GM21423 (cell line): ENCODE measurements around the gene RNASEH2A.

Experiments used
- ATAC-seq: cut with Tn5 transposase; IDR thresholded peaks from one replicate; pipeline ENCODE4 v1.9.1; 2021; ENCODE audit warnings: mild to moderate bottlenecking, moderate library complexity; ENCODE audit not compliant: unreplicated experiment

Gene RNASEH2A

GRCh38 chr19:12782424-12783290 is 23.7 kb upstream of the RNASEH2A start:
- ATAC-seq, result peak; percentile 37

- no peak for ATAC-seq
Observed at GRCh38 chr19:12783291-12783848, 23.0 kb upstream of the RNASEH2A start.

DNA sequence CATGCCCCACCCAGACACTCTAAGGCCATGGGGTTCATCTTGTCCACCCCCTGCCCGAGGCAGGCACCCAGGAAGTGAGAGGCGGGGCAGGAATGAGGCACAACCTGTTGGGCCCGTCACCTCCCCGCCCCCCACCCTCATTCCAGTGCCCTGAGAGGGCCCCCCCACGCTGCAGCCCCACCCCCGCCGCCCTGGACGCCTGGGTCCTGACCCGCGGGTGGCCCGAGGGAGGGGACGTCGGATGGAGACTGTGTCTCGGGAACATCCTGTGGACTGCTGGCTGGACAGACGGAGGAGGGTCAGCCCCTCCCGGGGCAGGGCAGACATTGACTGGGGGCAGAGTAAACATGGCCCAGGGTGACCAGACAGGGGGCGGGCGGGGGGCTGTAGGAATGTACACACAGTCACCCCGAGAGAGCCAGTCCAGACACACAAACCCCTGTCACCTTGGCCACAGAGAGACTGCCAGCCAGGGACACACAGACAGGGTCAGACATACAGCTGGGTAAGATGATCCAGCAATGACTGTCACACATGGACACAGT is 22.5 kb upstream of the RNASEH2A start:
- no peak for ATAC-seq

GRCh38 chr19:12784394-12784870 is 22.0 kb upstream of the RNASEH2A start:
- ATAC-seq, result no peak

GRCh38 chr19:12784871-12785430 is 21.4 kb upstream of the RNASEH2A start:
- no peak for ATAC-seq

- no peak for ATAC-seq
Observed at GRCh38 chr19:12785431-12786031, 20.9 kb upstream of the RNASEH2A start.

DNA sequence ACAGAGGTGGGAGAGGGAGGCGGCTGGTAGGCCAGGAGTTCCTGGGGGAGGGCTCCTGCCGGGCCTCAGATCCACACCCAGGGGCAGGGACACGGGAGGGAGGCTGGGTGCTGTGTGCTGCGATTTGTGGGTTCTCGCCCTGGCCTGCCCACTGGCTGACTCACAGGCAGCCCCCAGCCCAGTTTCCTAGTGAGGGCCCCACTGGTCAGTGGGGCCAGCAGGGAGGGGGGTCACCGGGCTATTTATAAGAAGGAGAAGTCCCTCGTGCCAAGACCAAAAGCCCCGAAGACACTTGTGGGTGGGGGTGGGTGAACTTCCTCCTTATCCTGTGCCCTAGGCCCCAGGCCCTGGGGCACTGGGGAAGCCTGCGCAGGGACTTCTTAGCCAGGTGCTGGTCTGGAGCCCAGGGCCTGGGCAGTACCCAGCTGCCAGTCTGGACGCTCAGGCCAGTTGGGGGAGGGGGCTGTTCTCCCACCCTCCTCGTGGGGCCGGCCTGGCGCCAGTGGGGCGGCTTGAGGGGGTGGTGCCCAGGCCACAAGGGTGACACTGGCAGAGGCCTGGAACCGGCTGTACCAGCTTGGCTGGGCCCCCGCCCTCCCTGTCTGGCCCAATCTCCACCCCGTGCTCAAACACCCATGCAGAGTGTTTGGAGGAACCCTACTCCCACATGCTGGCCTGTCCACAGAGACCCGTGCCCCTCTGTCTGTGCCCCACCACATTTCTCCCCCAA is 20.1 kb upstream of the RNASEH2A start:
- no peak for ATAC-seq

DNA sequence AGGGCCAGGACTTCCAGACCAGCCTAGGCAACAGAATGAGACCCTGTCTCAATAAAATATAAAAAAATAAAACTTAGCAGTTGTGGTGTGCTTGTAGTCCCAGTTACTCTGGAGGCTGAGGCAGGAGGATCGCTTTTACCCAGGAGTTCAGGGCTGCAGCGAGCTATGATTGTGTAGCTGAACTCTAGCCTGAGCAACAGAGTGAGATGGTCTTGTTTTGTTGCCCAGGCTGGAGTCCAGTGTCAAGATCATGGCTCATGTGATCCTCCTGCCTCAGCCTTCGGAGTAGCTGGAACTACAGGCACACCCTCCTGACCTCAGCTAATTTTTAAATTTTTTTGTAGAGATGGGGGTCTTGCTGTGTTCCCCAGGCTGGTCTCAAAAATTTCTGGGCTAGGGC is 19.4 kb upstream of the RNASEH2A start:
- ATAC-seq, result no peak

- no peak for ATAC-seq
Observed at GRCh38 chr19:12787458-12787857, 18.9 kb upstream of the RNASEH2A start.

DNA sequence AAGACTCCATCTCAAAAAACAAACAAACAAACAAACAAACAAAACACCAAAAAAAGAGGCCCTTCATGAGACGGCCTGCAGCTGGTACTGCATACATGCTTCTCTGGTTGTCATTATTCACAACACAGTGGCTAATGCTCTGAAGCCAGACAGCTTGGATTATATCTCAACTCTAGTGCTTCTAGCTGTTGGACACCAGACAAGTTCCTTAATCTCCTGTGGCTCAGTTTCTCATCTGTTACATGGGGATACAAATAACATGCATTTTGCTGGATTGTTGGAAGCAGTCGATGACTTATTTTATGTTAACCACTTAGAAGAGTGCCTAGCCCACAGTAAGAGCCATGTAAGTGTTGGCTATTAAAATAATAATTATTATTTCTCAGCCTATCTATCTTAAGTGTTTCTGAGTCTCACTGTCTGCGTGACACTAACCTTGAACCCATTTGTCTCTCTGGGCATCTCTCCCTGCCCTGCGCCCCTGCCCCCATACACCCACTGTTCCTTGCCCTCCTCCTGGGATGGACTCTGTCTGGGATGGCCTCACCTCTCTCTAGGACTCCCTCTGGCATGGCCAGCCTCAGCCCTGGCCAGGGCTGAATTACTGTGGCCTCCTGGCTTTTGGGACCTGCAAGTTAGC is 18.2 kb upstream of the RNASEH2A start:
- no peak for ATAC-seq

GRCh38 chr19:12788682-12789097 is 17.7 kb upstream of the RNASEH2A start:
- no peak for ATAC-seq

DNA sequence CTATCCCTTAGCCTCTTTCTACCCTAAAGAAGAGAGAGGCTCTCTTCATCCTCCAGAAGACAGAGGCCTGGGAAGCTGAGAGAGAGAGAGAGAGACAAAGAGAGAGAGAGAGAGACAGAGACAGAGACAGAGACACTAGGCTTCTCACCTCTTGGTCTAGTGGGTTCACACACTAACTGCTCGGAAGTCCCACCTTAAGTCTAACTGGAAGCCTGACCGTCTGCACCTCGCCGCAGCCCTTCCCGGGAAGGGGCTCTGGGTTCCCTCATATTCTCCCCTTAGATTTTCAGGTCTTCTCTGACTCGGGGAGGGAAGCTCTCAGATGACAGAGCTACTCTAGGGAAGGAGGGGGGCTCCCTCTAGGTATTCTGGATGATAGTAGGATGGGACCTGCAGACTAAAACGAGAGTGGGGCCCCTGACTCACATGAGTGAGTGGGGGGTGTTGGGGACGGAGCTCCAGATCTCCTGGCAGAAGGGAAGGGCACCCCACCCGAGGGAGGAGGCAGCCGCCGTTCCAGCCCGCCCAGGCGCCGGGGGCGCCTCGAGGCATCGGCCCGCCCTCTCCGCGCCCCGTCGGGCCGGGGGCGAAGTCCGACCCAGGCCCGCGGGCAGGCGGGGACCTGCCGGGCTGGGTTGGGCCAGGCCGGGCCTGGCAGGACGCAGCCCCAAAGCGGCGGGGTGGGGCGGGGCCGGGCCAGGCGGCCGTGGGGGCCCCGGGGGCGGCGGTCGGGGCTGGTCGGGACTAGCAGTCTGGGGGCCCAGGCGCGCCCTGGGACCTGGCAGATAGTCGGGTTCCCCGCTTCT is 17.1 kb upstream of the RNASEH2A start:
- no peak for ATAC-seq

- ATAC-seq, result peak; percentile 34
Observed at GRCh38 chr19:12789904-12790619, 16.3 kb upstream of the RNASEH2A start.

GRCh38 chr19:12790628-12791344 is 15.6 kb upstream of the RNASEH2A start:
- ATAC-seq, result no peak

DNA sequence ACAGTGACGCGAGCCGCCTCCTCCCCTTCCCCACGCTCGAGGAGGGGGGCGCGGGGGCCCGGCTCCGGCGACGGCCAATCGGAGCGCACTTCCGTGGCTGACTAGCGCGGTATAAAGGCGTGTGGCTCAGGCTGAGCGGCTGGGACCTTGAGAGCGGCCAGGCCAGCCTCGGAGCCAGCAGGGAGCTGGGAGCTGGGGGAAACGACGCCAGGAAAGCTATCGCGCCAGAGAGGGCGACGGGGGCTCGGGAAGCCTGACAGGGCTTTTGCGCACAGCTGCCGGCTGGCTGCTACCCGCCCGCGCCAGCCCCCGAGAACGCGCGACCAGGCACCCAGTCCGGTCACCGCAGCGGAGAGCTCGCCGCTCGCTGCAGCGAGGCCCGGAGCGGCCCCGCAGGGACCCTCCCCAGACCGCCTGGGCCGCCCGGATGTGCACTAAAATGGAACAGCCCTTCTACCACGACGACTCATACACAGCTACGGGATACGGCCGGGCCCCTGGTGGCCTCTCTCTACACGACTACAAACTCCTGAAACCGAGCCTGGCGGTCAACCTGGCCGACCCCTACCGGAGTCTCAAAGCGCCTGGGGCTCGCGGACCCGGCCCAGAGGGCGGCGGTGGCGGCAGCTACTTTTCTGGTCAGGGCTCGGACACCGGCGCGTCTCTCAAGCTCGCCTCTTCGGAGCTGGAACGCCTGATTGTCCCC is 14.9 kb upstream of the RNASEH2A start, which contains the start of gene JUNB:
TSS of gene JUNB (plus strand) at position 142 of the 706 bp plus-strand sequence. CDS start at position 428, 286 bp downstream.
- peak; percentile 26 for ATAC-seq

DNA sequence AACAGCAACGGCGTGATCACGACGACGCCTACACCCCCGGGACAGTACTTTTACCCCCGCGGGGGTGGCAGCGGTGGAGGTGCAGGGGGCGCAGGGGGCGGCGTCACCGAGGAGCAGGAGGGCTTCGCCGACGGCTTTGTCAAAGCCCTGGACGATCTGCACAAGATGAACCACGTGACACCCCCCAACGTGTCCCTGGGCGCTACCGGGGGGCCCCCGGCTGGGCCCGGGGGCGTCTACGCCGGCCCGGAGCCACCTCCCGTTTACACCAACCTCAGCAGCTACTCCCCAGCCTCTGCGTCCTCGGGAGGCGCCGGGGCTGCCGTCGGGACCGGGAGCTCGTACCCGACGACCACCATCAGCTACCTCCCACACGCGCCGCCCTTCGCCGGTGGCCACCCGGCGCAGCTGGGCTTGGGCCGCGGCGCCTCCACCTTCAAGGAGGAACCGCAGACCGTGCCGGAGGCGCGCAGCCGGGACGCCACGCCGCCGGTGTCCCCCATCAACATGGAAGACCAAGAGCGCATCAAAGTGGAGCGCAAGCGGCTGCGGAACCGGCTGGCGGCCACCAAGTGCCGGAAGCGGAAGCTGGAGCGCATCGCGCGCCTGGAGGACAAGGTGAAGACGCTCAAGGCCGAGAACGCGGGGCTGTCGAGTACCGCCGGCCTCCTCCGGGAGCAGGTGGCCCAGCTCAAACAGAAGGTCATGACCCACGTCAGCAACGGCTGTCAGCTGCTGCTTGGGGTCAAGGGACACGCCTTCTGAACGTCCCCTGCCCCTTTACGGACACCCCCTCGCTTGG is 14.1 kb upstream of the RNASEH2A start:
- ATAC-seq, result no peak
